GM19455 (cell line): ENCODE measurements around the gene SOCS2.
"Not testable (repeated sequence)": the region's sequence is repeated elsewhere in the genome, so short reads cannot be mapped to it uniquely, and the experiment has no call there.

Experiments
- ATAC-seq: cut with Tn5 transposase; IDR thresholded peaks from one replicate; pipeline ENCODE4 v1.9.1; 2021; ENCODE audit not compliant: unreplicated experiment

Gene SOCS2, protein sequence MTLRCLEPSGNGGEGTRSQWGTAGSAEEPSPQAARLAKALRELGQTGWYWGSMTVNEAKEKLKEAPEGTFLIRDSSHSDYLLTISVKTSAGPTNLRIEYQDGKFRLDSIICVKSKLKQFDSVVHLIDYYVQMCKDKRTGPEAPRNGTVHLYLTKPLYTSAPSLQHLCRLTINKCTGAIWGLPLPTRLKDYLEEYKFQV

DNA sequence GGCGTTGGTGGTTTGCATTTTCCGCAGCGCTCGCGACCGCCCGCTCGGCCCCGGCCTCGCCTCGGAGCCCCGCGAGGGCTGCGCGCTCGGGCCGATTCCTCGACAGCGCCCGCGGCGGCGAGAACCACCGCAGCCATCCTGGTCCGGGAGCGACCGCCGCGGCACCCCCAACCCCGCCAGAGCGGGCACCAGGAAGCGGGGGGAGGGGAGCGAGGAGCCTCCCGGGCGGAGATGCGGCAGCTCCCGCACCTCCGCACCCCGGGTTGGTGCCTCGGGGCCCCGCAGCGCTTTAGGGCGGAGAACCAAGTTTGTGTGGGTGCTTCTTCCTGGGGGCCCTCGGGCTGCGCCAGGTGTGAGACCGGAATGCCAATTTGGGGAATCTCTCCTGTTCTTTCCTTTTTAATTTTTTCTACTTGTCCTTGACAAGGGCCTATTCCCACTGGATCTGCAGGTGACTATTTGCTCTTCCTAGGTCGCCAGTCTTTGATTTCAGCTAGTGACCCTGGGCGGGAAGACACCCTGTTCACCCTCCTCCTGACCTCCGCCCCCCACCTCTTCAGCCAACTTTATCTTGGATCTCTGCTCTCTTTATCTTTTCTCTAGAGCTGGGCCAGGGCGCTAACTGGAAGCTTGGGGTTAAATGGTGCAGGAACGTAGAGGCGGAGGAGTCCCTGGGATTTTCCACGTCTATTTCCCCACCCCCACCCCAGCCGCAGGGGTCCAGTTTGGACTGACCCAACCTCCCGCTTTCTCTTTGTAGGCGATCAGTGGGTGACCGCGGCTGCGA, at the start of gene SOCS2:
Gene SOCS2, plus strand, starts transcription at position 751 of the 787 bp plus-strand sequence. CDS start 223 bp downstream, outside the sequence.
- ATAC-seq: no peak

DNA sequence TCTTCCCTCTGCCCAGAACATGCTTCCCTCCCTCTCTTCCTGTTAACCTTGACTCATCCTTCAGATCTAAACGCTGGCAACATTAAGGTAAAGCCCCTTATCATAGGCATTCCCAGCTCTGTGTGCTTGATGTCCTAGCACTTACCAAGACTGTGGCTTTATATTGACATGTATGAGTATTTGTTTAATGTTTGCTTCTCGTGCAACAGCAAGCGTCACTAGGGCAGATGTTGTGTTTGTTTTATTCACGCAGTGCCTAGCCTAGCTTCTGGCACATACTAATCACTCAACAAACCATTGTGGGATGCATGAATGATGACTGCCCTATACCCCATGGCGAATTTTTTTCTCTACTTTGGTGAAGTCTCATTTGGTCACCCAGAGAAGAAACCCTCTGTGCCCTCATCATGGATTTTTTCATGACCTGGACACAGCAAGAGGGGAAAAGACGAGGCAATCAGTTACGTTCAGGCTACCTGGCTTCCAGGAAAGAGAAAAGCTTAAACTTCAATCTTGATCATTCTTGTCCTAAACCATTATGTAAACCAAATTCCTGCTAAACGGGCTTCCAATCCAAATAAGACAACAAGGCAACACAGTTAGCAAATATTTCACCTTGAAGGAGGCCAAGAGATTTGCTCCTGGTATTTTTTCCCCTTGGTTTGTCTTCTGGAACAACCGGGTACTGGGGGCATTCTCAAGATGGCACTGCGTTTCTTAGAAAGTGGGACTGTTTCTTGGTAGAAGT, 47.9 kb upstream of the SOCS2 start:
- no peak for ATAC-seq

DNA sequence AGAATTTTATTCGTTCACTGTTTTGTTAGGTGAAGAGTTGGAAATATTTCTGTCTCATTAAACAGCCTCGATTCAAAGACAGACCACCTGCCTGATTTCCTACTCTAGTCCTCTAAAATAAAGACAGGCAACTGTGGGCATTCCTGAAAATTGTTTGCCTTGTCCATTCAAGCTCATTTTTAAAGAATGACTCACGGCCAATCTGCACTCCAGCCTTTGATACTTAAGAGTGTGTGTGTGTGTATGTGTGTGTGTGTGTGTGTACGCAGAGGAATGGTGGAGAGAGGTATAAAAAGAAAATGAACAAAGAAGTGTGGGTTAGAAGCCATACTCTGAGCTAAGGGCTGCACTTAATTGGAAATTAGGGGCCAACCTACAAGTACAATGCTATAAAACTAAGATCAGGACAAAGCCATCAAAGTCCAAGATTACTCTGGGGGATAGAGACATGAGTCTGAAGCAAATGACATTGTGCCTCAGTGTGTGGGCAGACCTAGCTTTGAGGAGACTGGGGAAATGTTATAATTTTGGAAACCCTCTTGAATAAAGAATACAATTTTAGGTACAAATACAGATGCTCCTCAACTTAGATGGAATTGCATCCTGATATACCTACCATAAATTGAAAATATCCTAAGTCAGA, 45.6 kb upstream of the SOCS2 start:
- no peak for ATAC-seq

DNA sequence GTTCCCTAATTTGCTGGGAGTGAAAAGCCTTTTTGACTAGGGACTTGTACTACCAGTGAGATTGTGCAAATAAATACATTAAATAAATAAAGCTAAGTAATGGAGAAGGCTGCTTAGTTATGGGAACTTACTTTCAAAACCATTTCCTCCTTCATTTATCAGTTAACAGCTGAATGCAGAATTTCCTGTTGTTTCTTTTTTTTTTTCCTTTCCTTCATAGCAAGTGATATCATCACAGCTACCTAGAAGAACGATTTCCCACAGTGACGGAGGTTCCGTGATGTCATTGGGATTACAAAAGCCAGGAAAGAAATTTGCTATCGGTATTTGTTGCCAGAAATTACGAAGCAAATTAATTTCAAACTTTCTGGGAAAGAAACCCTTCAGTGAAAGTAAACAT, 42.1 kb upstream of the SOCS2 start:
- no peak for ATAC-seq

DNA sequence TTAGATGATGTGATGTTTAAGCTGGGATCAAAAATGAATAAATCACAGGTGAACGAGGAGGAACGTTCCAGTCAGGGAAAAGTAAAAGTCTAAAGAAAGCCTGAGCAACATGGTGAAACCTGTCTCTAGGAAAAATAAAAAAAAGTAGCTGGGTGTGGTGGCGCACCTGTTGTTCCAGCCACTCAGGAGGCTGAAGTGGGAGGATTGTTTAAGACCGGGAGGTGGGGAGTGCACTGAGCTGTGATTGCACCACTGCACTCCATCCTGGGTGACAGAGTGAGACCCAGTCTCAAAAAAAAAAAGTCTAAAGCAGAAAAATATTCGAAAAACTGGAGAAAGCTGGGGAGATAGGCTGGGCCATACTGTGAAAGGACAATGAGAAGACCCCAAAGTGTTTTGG, 39.2 kb upstream of the SOCS2 start:
- no peak for ATAC-seq

DNA sequence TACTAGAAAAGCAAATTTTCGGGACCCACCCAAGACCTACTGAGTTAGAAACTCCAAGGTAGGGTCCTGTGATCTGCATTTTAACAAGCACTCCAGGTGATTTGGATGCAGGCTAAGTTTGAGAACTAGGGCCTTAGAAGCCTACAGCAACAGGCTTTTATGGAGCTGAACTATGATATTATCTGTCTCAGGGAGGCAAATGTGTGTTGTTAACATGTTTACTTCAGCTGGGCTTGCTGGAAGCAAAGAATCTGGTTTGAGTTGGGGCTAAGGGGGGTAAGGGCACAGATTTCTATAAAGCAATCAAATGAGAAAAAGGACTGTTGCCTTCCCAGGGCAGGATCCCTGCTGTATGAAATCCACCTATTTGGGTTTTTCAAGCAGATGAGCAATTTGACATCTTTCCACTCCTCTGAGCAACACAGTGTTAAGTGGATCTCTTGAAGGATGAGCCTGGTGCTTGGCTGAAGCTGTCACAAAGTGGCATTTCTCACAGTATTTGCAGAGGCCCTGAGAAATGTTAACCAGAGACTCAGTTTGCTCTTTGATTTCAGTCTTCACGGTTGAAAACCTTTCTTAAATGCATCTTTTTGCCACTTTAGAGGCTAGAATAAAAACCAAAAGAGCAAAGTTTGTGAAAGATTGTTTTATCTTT, 36.2 kb upstream of the SOCS2 start:
- ATAC-seq: no peak

DNA sequence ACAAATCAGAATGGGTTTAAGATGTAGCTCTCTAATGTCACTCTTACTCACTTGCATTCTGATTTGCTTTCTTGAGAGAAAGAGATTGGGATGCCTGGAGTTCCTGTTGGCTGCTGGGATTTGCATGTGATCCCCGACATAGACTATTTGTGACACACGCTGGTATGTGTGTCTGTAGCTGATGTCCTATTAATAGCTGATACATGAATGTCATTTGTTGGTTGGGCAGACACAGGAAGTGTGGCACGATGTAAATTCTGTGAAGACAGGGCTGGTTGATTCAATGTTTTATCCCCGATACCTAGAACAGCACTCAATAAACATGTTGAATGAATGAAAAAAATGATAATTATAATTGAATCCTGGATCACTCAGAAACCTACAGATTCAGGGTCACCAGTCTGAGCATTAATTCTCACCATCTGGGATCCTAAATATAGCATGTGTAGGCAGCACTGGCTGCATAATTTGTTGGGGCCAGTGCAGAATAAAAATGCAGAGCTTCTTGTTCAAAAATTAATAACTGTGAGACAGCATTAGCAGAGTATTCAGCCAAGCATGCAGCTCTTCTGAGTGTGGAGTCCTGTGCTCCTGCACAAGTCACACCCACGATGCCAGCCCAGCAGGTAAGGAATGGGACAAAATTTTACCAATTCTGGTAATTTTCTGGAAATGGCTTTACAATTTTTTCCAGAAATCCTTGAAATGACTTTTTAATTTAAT, 35.5 kb upstream of the SOCS2 start:
- no peak for ATAC-seq

DNA sequence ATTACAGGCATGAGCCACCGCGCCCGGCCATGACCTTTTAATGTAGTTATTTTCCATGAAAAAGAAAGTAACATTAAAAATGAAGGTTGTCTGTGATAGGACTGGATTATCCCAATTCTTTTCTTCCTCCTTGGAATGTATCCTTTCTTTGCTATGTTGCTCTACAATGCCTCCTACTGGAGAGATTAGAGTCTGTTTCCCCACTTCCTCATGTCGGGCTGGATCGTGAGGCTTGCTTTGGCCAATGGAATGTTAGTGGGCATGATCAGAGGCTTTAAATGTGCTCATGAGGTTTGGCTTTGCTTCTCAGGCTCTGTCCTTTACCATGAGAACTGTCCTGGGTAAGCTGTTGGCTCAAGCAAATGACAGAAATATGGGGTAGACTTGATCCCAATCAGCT, 34.7 kb upstream of the SOCS2 start:
- ATAC-seq: no peak

DNA sequence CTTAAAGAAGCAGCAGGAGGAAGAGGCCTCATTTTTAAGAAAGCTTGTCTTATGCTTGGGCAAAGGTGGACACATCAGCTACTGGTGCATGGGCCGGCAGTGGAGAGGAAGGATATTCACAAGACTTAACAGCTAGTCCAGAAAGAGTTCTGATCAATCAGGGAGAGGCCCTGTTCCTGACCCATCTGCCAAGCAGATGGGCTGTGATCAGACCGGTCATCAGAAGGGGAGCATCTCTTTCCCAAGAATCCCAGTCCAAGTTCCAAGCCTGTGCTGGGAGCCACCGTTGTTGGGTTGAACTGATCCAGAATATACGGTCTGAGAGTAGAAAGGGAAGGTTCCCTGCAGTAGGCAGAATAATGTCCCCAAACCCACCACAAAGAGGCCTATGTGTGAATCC, 32.7 kb upstream of the SOCS2 start:
- no peak for ATAC-seq

DNA sequence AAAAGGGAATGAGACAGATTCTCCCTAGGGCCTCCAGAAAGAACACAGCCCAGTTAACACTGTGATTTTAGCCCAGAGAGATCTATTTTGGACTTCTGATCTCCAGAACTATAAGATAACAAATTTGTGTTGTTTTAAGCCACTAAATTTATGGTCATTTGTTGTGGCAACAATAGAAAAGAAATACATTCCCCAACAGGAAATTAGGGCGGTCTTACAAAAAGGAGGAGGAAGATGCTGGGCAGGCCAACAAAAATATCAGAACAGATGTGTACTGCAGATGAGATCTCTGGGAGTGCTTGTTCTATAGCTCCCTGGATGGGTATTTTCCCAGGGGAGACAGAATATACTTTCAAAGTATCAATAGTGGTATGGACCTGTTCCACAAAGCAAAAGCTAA, 32.0 kb upstream of the SOCS2 start:
- ATAC-seq: no peak

DNA sequence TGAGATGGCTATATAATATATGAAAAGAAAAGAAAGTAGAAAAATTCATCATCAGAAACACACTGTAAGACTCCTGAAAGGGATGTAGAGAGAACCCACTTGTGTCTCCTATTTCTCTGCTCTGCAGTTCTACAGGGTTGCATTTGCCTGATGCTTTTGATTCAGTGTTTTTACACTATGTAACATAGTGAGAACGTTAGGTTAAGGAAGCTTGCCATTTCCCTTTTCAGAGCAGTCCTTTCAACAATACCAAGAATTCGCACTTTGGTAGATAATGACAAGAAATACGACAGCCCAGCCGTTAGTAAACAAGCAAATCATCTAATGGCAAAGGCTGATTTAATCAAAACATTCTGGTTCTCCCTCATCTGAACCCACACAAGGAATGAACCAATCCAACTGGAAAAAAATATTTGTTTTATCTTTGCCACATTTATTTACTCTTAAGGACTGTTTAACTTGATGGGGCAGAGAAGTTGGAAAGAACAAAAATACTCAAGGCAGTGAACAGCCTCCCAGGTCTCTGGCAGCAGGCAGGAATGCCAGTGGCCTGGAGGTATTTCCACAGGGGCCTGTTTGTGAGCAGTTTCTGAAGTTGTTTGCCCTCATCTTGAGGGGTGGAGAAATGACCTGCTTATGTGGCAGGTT, 30.8 kb upstream of the SOCS2 start:
- ATAC-seq: no peak

DNA sequence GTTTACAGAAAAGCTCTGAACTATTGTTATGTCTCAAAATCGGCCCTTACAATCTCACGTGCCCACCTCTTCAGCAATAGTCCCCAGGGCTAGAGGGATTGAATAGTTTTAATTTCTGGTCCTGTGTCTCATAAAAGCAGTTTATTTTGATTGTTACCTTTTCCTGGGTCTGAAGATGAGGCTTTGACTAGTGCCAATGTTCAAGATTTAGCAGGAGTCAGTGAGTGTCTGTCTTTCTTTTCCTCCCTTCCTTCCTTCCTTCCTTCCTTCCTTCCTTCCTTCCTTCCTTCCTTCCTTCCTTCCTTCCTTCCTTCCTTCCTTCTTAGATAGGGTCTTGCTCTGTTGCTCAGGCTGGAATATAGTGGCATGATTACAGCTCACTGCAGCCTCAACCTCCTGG, 24.7 kb upstream of the SOCS2 start:
- ATAC-seq: no peak

DNA sequence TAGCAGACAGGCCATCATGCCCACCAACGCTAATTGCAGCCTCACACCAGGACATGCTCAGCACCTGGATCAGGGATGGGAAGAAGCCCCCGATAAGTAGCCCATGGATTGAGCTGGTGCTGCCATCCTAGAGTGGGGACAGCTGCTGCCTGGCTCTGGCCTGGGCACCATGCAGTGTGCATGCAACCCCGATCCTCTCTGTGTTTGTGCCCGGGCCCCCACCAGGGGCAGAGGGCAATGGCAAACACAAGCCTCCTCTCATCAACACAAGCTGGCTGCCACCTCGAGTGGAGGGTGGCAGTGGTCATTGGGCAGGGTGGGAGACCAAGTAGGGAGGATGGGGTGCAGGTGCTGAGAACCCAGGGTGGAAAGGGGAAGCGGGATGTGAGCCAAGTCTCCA, 23.3 kb upstream of the SOCS2 start:
- ATAC-seq: no peak

DNA sequence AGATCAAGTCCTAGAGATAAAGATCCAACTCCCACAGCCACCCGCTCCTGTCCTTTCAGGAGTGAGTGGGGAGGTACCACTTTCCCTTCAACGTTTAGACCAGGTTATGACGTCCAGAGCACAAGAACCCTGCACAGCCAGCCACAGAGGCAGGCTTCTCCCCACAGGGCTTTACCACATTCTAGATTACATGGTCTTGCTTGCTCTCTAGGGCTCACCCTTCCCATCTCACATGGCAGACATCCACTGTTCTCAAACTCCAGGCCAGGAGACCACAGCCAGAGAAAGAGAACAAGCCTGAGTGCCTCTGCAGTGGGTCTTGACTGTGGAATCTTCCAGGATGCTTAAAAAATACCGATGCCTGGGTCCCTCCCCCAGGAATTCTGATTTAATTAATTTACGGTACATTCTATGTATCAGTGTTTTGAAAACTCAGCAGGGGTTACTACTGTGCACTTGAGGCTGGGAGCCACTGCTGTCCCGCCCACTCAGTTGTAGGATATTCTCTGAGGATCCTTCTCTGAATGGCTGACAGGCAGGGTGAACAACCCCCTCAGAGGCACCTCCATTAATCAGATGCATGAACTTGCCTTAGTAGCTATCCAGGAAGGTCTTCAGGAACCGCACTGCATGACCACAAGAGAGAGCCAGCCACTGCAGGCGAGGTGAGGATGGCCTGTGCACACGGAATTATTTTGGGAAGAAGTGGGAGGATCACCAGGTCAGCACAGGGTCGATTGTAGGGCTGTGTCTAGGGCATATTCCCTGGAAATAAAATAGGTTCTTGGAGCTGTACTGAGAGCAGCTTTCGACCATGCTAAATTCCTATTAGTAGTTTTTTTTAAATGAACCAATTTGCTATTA, 21.5 kb upstream of the SOCS2 start:
- no peak for ATAC-seq

DNA sequence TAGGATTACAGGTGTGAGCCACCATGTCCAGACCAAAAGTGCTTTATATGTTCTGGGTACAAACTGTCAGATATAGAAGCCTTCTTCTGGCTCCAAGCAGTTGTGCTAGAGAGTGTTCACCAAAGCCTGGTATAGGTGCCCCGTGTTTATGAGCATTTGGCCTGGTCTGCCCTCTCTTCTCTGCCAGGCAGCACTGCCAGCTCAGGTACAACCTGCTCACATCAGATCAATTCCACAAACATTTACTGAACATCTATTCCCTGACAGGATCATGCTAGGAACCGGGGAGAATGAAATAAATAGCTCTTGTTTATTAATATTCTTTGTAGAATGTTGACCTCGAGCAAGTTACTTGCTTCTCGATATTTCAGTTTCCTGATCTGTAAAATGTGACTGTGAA, 20.0 kb upstream of the SOCS2 start:
- no peak for ATAC-seq

DNA sequence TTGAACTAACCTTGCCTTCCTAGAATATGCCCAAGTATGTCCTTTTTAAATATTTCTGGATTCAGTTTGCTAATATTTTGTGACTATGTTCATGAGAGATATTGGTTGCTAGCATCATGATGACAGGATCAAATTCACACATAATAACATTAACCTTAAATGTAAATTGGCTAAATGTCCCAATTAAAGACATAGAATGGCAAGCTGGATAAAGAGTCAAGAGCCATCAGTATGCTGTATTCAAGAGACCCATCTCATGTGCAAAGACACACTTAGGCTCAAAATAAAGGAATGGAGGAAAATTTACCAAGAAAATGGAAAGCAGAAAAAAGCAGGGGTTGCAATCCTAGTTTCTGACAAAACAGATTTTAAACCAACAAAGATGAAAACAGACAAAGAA, 14.6 kb upstream of the SOCS2 start:
- not testable (repeated sequence) for ATAC-seq

DNA sequence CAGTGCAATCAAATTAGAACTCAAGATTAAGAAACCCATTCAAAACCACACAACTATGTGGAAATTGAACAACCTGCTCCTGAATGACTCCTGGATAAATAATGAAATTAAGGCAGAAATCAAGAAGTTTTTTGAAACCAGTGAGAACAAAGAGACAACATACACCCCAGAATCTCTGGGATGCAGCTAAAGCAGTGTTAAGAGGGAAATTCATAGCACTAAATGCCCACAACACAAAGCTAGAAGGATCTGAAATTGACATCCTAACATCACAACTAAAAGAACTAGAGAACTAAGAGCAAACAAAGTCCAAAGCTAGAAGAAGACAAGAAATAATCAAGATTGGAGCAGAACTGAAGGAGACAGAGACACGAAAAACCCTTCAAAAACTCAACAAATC, 13.8 kb upstream of the SOCS2 start:
- ATAC-seq: not testable (repeated sequence)

DNA sequence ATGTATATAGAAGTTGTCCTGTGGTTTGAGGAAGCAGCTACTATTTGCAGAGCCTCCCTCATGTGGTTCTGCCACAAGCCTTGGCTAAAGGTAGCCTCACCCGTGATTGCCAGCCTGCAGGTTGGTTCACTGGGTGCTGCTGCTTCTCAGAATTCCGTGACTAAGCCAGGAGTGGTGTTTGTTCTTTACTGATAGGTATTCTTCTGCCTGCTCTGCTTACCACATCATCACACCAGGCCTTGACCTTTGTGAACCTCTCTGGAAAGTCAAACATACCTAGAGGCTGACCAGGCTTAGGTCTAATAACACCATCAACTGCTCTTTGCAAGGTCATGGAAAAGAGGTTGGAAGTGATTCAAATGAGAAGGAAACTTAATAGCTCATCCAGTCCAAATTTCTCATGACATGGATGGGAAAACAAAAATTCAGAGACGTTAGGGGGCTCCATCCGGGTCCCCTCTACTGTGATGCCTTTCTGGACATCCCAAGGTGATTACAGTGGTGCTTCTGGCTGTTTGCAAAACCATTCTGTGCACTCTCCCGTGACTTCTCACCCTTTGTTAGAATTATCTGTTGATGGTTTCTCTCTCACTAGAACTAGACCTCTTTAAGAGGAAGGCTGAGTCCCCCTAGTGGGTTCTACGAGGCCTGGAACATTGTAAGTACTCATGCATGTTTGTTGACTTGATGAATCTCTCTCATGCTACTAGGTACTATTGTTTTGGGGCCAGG, 8.5 kb upstream of the SOCS2 start:
- no peak for ATAC-seq
